ENCODE results near the gene ZNF619. TPM values are rescaled to one million over a fixed set of nuclear protein-coding genes. Genes with fewer than 3 reads are reported as not detected.

ZNF619 gene
- total RNA-seq, 2 experiments from 2014 or later, result 6.7 to 8.5 TPM

- ChIA-PET CTCF (no interaction called here), POLR2A (no interaction called here)
- no peaks in the 10 kb centered on the region for H3K27me3 Mint-ChIP-seq (ENCODE audit: low read depth)
- no peak overlapping the region for H3K27ac Mint-ChIP-seq
- H3K36me3 Mint-ChIP-seq (ENCODE audit: low read depth), result peaks cover 48% of the 10 kb centered on the region
- ATAC-seq (no peak), DNase-seq (no peak)
- peaks cover 24% of the 10 kb centered on the region for H3K4me1 Mint-ChIP-seq (ENCODE audit: low read depth)
- H3K4me3 Mint-ChIP-seq, result no peak overlapping the region
- no peaks in the 10 kb centered on the region for H3K9me3 Mint-ChIP-seq (ENCODE audit: insufficient read depth)
Measured at GRCh38 chr3:40468018-40468417, 8.9 kb upstream of the ZNF619 start.

GRCh38 chr3:40470701-40471100 is 6.2 kb upstream of the ZNF619 start:
- Mint-ChIP-seq H3K36me3 (ENCODE audit: low read depth) (peaks cover 24% of the 10 kb centered on the region), H3K27me3 (ENCODE audit: low read depth) (no peaks in the 10 kb centered on the region), H3K4me1 (ENCODE audit: low read depth) (no peaks in the 10 kb centered on the region), H3K4me3 (no peak overlapping the region), H3K9me3 (ENCODE audit: insufficient read depth) (no peaks in the 10 kb centered on the region), H3K27ac (no peak overlapping the region)
- DNase-seq (no peak), ATAC-seq (no peak)
- ChIA-PET CTCF (interaction anchor here (0.7 kb wide), 1 partner anchor 83 kb away, joined by 3 read pairs; no protein-coding TSS in a partner anchor), POLR2A (no interaction called here)

DNA sequence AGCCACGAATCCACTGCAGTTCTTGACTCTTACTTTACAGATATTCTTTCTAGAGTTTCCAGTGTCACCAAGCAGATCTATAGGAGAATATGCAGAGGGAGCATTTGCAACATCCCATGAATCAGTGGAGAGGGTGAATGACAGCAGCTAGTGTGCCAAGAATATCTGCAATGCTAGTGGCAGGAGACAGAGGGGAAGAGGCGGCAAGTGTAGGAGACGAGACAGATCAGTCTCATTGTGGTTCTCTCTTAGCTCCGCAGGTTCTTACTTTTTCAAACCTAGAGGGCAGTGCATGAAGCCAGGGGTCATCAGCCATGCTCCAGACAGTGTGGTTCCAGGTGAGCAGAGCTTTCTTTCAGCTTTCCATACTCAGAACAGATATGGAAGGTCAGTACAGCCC is 744 bp downstream of the ZNF619 start:
- Mint-ChIP-seq H3K27ac (peak overlapping the region; percentile 79), H3K36me3 (ENCODE audit: low read depth) (peaks cover 32% of the 10 kb centered on the region)

GRCh38 chr3:40487172-40487571 is 10.2 kb downstream of the ZNF619 start:
- Mint-ChIP-seq H3K27me3 (ENCODE audit: low read depth) (no peaks in the 10 kb centered on the region), H3K4me1 (ENCODE audit: low read depth) (peaks cover 11% of the 10 kb centered on the region), H3K27ac (no peak overlapping the region), H3K36me3 (ENCODE audit: low read depth) (peaks cover 50% of the 10 kb centered on the region), H3K9me3 (ENCODE audit: insufficient read depth) (peaks cover 20% of the 10 kb centered on the region), H3K4me3 (no peak overlapping the region)
- POLR2A ChIA-PET, result no interaction called here
- DNase-seq, result no peak
- CTCF ChIA-PET, result no interaction called here
- no peak for ATAC-seq

More for the DNA sequence above, 744 bp downstream of the ZNF619 start:
- POLR2A ChIA-PET, result interaction anchor here (0.9 to 3.0 kb wide), 7 partner anchors 13 to 722 kb away, joined by 3 to 17 read pairs (median 3); partner anchors contain the start of genes CTNNB1 and RPL14
- Mint-ChIP-seq H3K27me3 (ENCODE audit: low read depth) (no peaks in the 10 kb centered on the region), H3K4me1 (ENCODE audit: low read depth) (peaks cover 30% of the 10 kb centered on the region), H3K4me3 (peak overlapping the region; percentile 87), H3K9me3 (ENCODE audit: insufficient read depth) (no peaks in the 10 kb centered on the region)
- DNase-seq (no peak), ATAC-seq (peak; percentile 6)
- CTCF ChIA-PET, result interaction anchor here (1.3 to 2.1 kb wide), 3 partner anchors 20 to 169 kb away, joined by 3 to 9 read pairs (median 5); partner anchors contain the start of genes RPL14 and ZNF620

DNA sequence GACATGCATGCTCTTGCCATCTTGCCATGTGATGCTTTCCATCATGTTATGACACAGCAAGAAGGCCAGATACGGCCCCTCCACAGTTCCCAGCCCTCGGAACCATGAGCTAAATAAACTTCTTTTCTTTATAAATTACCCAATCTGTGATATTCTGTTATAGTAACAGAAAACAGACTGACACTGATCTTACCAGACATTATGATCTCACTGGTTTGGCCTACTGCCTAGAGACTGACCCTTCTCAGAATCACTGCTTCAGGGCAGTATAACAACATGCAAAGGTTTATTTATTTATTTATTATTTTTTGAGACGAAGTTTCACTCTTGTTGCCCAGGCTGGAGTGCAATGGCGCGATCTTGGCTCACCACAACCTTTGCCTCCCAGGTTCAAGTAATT is 14.0 kb downstream of the ZNF619 start:
- no peak for ATAC-seq
- POLR2A ChIA-PET, result no interaction called here

DNA sequence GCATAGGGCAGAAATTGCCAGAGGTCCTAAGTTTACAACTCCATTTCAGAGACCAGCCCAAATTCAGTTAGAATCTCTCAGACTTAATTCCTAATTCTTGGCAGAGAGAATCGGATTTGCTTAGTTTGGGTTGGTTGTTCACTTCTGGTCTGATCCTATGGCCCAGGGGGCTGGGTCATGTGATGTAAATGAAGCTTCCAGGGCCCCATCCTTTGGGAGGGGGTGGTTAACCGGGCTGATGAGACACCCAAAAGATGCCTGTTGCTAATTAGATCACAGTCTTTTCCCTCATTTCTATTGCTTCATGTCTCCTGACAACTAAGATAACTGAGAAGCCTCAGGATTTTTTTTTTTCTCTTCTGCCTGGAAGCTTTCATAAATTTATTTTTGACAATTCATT is 17.8 kb downstream of the ZNF619 start:
- H3K4me3 Mint-ChIP-seq, result no peak overlapping the region
- POLR2A ChIA-PET, result interaction anchor here (0.6 kb wide), 1 partner anchor 23 kb away, joined by 3 read pairs; no protein-coding TSS in a partner anchor
- H3K36me3 Mint-ChIP-seq (ENCODE audit: low read depth), result peaks cover 5% of the 10 kb centered on the region
- DNase-seq, result no peak
- H3K27ac Mint-ChIP-seq, result no peak overlapping the region
- H3K27me3 Mint-ChIP-seq (ENCODE audit: low read depth), result no peaks in the 10 kb centered on the region
- CTCF ChIA-PET, result no interaction called here
- no peak for ATAC-seq
- no peaks in the 10 kb centered on the region for H3K9me3 Mint-ChIP-seq (ENCODE audit: insufficient read depth)
- no peaks in the 10 kb centered on the region for H3K4me1 Mint-ChIP-seq (ENCODE audit: low read depth)

More for the DNA sequence above, 14.0 kb downstream of the ZNF619 start:
- Mint-ChIP-seq H3K27ac (no peak overlapping the region), H3K36me3 (ENCODE audit: low read depth) (peaks cover 32% of the 10 kb centered on the region), H3K4me1 (ENCODE audit: low read depth) (no peaks in the 10 kb centered on the region), H3K4me3 (no peak overlapping the region), H3K9me3 (ENCODE audit: insufficient read depth) (peaks cover 20% of the 10 kb centered on the region), H3K27me3 (ENCODE audit: low read depth) (no peaks in the 10 kb centered on the region)
- no peak for DNase-seq
- CTCF ChIA-PET, result no interaction called here

- no peaks in the 10 kb centered on the region for H3K27me3 Mint-ChIP-seq (ENCODE audit: low read depth)
- H3K4me3 Mint-ChIP-seq, result no peak overlapping the region
- DNase-seq, result no peak
- CTCF ChIA-PET, result no interaction called here
- POLR2A ChIA-PET, result no interaction called here
- H3K4me1 Mint-ChIP-seq (ENCODE audit: low read depth), result no peaks in the 10 kb centered on the region
- no peak for ATAC-seq
- no peaks in the 10 kb centered on the region for H3K36me3 Mint-ChIP-seq (ENCODE audit: low read depth)
- H3K9me3 Mint-ChIP-seq (ENCODE audit: insufficient read depth), result no peaks in the 10 kb centered on the region
- H3K27ac Mint-ChIP-seq, result no peak overlapping the region
Measured at GRCh38 chr3:40497288-40497687, 20.4 kb downstream of the ZNF619 start.

- CTCF ChIA-PET, result no interaction called here
- POLR2A ChIA-PET, result interaction anchor here (1.6 kb wide), 1 partner anchor 43 kb away, joined by 4 read pairs; no protein-coding TSS in a partner anchor
- ATAC-seq, result no peak
- Mint-ChIP-seq H3K27ac (no peak overlapping the region), H3K4me3 (no peak overlapping the region), H3K4me1 (ENCODE audit: low read depth) (peaks cover 4% of the 10 kb centered on the region), H3K36me3 (ENCODE audit: low read depth) (no peaks in the 10 kb centered on the region), H3K27me3 (ENCODE audit: low read depth) (no peaks in the 10 kb centered on the region), H3K9me3 (ENCODE audit: insufficient read depth) (no peaks in the 10 kb centered on the region)
- no peak for DNase-seq
Measured at GRCh38 chr3:40499952-40500351, 23.0 kb downstream of the ZNF619 start.

- H3K27ac Mint-ChIP-seq, result no peak overlapping the region
- H3K9me3 Mint-ChIP-seq (ENCODE audit: insufficient read depth), result no peaks in the 10 kb centered on the region
- H3K4me3 Mint-ChIP-seq, result no peak overlapping the region
- H3K36me3 Mint-ChIP-seq (ENCODE audit: low read depth), result peaks cover 2% of the 10 kb centered on the region
- peaks cover 20% of the 10 kb centered on the region for H3K4me1 Mint-ChIP-seq (ENCODE audit: low read depth)
- ChIA-PET CTCF (no interaction called here), POLR2A (no interaction called here)
- no peaks in the 10 kb centered on the region for H3K27me3 Mint-ChIP-seq (ENCODE audit: low read depth)
- ATAC-seq (no peak), DNase-seq (no peak)
Measured at GRCh38 chr3:40502034-40502433, 25.1 kb downstream of the ZNF619 start.

DNA sequence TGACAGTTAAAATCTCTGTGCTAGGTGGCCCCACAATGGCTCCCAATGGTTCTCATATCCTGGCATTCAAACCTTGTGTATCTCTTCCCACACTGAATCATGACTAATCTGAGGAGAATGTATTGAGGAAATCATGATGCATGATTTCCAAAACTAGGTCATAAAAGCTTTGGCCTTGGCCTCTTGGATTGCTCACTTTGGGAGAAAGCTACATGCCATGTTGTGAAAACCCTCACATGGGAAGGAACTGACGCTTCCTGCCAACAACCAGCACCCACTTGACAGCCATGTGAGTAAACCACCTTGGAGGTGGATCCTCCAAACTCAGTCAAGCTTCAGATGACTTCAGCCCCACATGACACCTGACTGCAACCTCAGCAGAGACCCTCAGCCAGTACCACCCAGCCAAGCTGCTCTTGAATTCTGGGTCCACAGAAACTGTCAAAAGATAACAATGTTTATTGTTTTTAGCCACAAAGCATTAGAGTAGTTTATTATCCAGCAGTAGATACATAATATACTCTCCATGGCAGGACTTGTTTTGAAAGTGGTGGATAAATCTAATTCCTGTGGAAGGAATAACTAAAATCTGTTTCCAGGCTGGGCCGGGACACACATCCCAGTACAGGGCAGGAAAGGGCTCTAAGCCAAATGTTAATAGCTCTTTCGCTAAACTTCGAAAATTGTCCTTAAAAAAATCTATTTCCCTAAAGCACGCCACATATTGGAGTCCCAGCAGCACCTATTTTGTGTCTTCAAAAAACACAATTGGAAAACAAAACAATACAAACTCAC is 27.9 kb downstream of the ZNF619 start:
- POLR2A ChIA-PET, result interaction anchor here (0.7 to 1.0 kb wide), 2 partner anchors 17 to 47 kb away, joined by 4 to 7 read pairs; partner anchors contain the start of gene RPL14

DNA sequence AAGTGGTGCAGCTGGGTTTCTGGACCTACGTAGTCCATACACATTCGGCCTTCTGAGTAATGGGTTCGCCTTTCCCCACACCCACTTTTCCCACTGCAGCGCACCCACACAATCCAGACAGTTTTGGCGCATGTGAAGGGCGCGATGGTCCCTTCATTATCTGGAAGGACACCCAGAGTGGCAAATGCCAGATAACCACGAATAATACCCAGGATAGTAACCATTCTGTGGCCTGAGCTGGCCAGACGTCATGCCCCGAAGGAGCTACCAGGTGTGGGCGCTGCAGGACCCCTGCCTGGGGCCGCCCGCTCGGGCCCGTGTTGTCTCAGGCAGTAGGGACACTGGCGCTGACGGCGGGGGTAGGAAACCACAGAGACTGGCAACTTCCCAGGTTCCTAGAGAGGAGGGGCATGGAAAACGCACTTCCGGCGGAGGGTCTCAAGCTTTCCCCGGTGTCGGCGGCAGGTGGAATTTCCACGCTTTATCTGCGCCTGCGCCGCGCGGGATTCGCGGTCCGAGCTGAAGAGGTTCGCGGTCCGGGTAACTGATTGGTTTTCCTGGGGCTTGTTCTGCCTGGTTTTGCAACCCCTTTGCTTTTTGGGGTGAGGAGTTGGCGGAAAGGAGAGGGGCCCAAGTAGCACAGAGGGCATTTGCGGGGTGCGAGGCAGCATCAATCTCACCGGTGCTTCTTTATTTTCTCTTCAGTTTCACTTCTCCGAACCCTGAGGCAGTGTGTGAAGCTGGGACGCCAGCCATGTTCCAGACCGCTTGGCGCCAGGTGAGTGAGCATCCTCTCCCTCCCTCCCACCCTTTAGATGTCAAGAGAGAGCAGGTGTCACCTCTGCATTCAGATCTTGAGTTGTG is 28.9 kb downstream of the ZNF619 start, which contains the start of gene ZNF620:
Gene ZNF620 (plus strand): TSS at position 441 of the 864 bp plus-strand sequence. CDS start 314 bp downstream, at position 755.
- Mint-ChIP-seq H3K27me3 (ENCODE audit: low read depth) (no peaks in the 10 kb centered on the region), H3K27ac (peak within 1 kb of the TSS; percentile 90), H3K9me3 (ENCODE audit: insufficient read depth) (no peaks in the 10 kb centered on the region), H3K4me1 (ENCODE audit: low read depth) (peaks cover 27% of the 10 kb centered on the region), H3K36me3 (ENCODE audit: low read depth) (peaks cover 9% of the 10 kb centered on the region), H3K4me3 (peak within 1 kb of the TSS; percentile 94)
- DNase-seq (peak; percentile 54), ATAC-seq (peak; percentile 83)
- ChIA-PET POLR2A (interaction anchor here (0.6 to 1.1 kb wide), 5 partner anchors 16 to 147 kb away, joined by 3 to 7 read pairs (median 3); partner anchors contain the start of genes RPL14 and ZNF621), CTCF (interaction anchor here (0.7 to 2.3 kb wide), 13 partner anchors 9 to 334 kb away, joined by 3 to 9 read pairs (median 4); partner anchors contain the start of gene ZNF621)

More for the DNA sequence above, 27.9 kb downstream of the ZNF619 start:
- no peaks in the 10 kb centered on the region for H3K27me3 Mint-ChIP-seq (ENCODE audit: low read depth)
- H3K4me3 Mint-ChIP-seq, result peak overlapping the region; percentile 94
- no peak for ATAC-seq
- CTCF ChIA-PET, result interaction anchor here (1.0 to 2.3 kb wide), 9 partner anchors 17 to 75 kb away, joined by 3 to 9 read pairs (median 5); no protein-coding TSS in a partner anchor
- H3K9me3 Mint-ChIP-seq (ENCODE audit: insufficient read depth), result no peaks in the 10 kb centered on the region
- peaks cover 27% of the 10 kb centered on the region for H3K4me1 Mint-ChIP-seq (ENCODE audit: low read depth)
- H3K36me3 Mint-ChIP-seq (ENCODE audit: low read depth), result peaks cover 5% of the 10 kb centered on the region
- DNase-seq, result no peak
- peak overlapping the region; percentile 43 for H3K27ac Mint-ChIP-seq

Data from activated CD8-positive, alpha-beta T cell treated with anti-CD3 and anti-CD28 coated beads, Interleukin-2, amount 10 ng/mL, durations not matched to agents 7 days and 5 days (primary cell).